NK-92 (cell line): ENCODE measurements around the gene ARHGAP12.
"Not testable (repeated sequence)": the region's sequence is repeated elsewhere in the genome, so short reads cannot be mapped to it uniquely, and the experiment has no call there.

Source experiments
- DNase-seq: peaks from one replicate; lab custom pipeline; 2025; ENCODE audit not compliant: unreplicated experiment; lab: John Stamatoyannopoulos, UW

The ARHGAP12 gene

GRCh38 chr10:31926160-31926559, 2.5 kb downstream of the ARHGAP12 start:
- no peak for DNase-seq

GRCh38 chr10:31924833-31925232, 3.8 kb downstream of the ARHGAP12 start:
- DNase-seq, result no peak

GRCh38 chr10:31923389-31923788, 5.2 kb downstream of the ARHGAP12 start:
- DNase-seq, result no peak

- DNase-seq, result no peak
Measured at GRCh38 chr10:31921031-31921430, 7.6 kb downstream of the ARHGAP12 start.

GRCh38 chr10:31920538-31920937, 8.1 kb downstream of the ARHGAP12 start:
- DNase-seq, result no peak

GRCh38 chr10:31918671-31919409, 9.8 kb downstream of the ARHGAP12 start:
- DNase-seq, result no peak

- no peak for DNase-seq
Measured at GRCh38 chr10:31914370-31914769, 14.3 kb downstream of the ARHGAP12 start.

GRCh38 chr10:31912898-31913850, 15.5 kb downstream of the ARHGAP12 start:
- no peak for DNase-seq

- no peak for DNase-seq
Measured at GRCh38 chr10:31912289-31912688, 16.3 kb downstream of the ARHGAP12 start.

- no peak for DNase-seq
Measured at GRCh38 chr10:31910016-31910415, 18.6 kb downstream of the ARHGAP12 start.

- no peak for DNase-seq
Measured at GRCh38 chr10:31908157-31908556, 20.5 kb downstream of the ARHGAP12 start.

- DNase-seq, result no peak
Measured at GRCh38 chr10:31906039-31906438, 22.6 kb downstream of the ARHGAP12 start.

- no peak for DNase-seq
Measured at GRCh38 chr10:31905586-31905985, 23.0 kb downstream of the ARHGAP12 start.

- DNase-seq, result no peak
Measured at GRCh38 chr10:31902625-31903024, 26.0 kb downstream of the ARHGAP12 start.

- DNase-seq, result no peak
Measured at GRCh38 chr10:31897506-31897905, 31.1 kb downstream of the ARHGAP12 start.

- no peak for DNase-seq
Measured at GRCh38 chr10:31896968-31897384, 31.7 kb downstream of the ARHGAP12 start.

GRCh38 chr10:31895722-31896121, 32.9 kb downstream of the ARHGAP12 start:
- DNase-seq, result not testable (repeated sequence)

- DNase-seq, result no peak
Measured at GRCh38 chr10:31888442-31888841, 40.2 kb downstream of the ARHGAP12 start.

GRCh38 chr10:31887850-31888249, 40.8 kb downstream of the ARHGAP12 start:
- no peak for DNase-seq

- DNase-seq, result no peak
Measured at GRCh38 chr10:31886885-31887284, 41.7 kb downstream of the ARHGAP12 start.

- DNase-seq, result no peak
Measured at GRCh38 chr10:31885971-31886370, 42.7 kb downstream of the ARHGAP12 start.

- no peak for DNase-seq
Measured at GRCh38 chr10:31884386-31884785, 44.2 kb downstream of the ARHGAP12 start.
